UCSD-AML1 (cell line): Measurements from ENCODE around the gene DAAM1.

ENCODE experiments used
- DNase-seq: peaks from one replicate; lab custom pipeline; 2025; ENCODE audit not compliant: unreplicated experiment; lab: John Stamatoyannopoulos, UW

DAAM1 gene

DNA sequence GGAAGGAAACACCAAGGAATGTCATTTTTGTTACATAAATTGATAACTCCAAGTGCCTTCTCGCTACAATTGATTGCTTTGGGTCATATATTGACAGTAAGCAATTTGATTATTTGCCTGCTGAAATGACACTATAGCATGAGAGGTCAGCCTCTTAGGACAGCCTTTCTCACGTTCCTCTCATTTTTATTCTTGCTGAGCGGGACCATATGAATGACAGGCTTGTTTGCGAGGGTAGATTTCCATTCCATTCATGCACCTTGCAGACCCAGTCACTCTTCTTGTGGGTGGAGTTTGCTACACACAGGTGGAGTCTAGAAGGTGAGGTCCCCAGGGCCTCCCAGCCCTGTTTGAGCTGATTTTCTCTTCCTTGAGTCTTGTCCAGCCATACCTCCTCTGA, 27.3 kb downstream of the DAAM1 start:
- no peak for DNase-seq

DNA sequence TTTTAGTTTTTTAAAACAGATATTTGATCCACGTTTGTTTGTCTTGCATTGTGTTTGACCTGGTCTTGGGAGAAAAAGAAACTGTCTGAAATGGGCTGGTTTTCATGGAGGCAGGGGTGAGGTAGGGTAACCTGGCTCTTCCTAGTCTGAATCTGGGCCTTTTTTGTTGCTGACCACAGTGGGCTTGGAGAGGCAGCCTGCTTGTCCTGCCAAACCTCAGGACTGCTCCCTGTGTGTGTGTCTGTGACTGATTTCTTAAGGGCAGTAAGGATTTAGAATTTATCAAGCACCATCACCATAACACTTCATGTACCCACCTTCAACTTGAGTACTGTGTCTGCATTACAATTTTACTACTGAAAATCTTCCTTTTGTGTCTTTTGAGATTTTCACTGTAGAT, 28.5 kb downstream of the DAAM1 start:
- no peak for DNase-seq

DNA sequence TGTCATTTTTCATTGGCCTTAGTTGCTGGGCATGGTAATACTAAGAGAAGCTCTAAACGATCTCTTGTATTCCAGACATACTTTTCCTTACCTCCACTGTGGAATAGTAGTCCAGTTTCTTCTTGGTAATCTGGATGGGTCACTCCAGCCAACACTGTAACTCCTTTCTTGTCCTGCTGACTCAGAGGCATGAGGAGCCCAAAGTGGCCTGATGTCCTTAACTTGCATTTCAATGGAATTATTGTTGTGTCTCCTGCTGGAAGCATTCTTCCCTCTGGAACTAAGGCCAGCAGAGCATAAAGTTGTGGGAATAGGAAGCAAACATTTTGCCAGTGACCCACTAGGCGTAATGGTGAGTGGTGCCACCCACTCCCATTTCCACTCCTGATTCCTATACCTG, 33.1 kb downstream of the DAAM1 start:
- DNase-seq, result no peak

DNA sequence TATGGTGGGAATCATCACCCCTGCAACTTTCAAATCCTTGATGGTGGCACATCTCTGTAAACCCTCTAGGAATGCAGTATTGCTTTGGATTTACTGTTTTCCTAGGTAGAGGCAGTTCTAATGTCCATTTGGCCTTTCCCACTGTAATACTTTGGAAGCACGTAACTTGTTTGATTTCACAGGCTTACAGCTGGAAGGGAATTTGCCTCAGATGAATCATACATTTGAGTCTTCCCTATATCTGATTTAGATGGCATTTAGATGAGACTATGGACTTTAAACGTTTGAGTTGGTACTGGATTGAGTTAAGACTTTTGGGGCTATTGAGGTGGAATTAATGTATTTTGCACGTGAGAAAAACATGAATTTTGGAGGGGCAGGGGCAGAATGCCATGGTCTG, 35.9 kb downstream of the DAAM1 start:
- no peak for DNase-seq

DNA sequence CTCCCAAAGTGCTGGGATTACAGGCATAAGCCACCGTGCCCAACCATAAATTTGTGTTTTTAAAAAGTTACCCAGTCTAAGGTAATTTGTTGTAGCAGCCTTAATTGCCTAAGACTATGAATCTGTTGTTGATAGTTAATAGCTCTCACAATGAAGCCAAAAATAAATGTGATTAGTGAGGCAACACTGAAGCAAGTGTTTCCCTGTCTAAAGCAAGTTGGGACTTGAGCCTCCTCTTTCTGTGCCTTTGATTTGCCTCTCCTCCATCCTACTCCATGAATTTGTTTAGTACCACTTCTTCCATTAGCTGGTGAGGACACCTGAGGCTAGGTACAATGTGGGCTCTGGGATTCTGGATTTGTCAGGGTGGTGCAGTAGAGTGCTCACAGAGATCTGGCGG, 36.8 kb downstream of the DAAM1 start:
- no peak for DNase-seq

DNA sequence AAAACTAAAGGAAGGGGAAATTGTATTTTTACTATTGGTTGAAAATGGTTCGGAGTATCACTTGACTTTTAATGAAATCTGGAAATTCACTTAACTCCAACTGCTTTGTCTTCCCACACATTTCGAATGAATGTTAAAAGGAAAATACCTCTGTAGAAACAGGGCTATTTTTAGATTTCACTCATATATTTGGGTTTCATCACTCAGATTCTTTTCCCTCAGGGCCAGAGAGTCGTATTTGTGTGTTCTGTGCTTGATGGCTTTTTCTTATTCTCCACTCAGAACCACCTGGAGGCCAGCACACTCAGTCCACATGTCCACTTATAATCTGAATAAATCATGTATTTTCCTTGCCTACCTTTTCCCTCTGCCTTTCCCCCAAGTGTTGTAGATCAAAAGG, 40.0 kb downstream of the DAAM1 start:
- no peak for DNase-seq

DNA sequence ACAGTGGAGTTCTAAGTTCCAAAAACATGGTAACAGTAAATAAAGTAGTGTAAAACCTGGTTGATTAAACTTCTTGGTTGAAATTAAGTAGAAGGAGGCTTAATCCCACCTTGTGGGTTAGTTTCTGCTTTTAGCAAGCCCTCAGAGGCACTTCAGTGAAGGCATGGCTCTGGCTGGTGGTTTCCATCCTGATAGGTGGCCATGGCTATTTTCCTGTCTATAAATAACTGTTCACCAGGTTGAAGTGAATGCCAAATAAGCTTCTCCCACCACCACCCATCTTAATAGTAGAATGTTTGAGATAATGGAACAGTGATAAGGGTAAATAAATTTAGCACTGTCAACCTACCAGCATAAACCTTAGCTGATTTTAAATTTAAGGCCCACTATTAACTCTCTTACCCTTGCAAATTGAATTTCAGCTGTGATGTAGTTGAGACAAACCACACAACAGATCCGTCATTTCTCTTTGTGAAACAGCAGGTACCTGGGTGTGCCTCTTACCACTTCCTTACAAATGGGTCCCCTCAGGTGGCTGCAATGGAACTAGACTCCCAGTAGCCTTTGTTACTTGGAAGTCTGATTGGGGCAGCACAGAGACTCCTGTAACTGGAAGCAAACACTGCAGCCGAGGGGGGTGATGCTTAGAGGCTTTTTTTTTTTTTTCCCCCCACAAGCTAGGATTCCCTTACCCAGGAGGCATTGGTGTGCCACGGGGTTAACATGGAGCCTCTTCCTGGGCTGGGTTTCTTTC, 41.4 kb downstream of the DAAM1 start:
- no peak for DNase-seq

DNA sequence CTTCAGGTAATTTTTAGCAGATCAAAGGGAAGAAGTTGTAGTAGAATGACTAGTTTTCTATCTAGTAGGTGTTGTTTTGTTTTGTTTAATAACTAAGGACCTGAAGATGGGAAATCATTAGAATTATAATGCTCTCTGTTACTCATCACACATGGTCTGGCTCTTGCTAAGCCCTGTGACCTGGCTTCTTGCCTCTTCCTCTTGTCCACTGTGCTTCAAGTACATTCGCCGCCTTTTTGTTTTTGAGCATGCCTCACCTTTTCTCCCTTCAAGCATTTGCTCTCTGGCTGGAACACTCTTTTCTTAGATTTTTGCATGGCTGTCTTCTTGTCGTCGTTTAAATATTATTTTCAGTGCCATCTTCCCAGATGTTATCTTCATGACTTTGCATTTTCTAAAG, 47.7 kb downstream of the DAAM1 start:
- DNase-seq, result no peak

DNA sequence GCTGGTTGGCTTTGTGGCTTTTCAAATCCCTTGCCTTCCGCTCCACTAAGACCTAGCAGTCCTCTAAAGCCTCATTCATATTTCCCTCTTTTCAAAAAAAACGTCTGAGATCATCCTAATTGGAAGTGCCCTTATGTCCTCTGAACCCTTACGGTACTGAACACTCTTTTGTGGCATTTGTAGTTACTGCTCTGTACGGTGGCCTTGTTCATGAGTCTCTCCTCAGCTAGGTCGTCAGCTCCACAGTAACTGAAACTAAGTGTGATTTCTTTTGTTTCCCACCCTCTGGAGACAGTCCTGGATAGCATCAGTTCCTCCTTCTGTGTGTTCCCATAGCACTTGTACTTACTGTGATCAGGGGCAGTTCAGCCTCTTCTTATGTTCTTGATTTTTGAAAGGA, 49.7 kb downstream of the DAAM1 start:
- DNase-seq, result no peak

DNA sequence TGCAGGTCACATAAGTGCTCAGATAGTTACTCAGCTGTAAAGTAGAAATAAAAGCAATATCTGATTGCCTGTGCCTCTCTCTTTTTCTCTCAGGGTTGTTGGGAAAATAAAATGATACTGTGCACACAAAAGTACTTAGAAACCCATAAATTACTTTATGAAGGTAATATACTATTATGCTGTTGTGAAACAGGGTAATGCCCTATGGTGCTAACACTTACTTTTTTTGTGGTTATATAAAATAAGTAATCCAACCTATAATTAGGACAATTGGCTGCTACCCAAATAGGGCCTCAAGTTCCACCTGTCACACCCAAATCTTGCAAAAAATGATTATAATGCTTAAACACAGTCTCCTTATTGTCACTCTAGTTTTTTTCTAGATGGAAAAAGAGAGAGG, 50.6 kb downstream of the DAAM1 start:
- no peak for DNase-seq

DNA sequence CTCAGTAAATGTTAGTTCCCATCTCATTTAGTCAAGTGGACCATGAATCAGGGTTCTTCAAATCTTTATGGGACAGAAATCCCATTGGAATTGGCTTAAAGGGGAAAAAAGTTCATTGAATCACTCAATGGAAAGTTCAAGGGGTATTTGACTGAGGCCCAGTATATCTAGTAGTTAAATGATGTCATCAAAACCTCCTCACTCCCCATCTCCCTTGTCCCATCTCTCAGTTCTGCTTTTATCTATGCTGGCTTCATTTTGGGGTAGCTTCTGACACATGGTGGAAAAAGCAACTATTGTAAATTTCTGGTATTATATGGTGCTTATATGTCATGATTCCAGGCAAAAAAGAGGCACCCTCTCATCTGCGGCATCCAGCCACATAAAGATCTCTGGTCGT, 51.9 kb downstream of the DAAM1 start:
- no peak for DNase-seq

DNA sequence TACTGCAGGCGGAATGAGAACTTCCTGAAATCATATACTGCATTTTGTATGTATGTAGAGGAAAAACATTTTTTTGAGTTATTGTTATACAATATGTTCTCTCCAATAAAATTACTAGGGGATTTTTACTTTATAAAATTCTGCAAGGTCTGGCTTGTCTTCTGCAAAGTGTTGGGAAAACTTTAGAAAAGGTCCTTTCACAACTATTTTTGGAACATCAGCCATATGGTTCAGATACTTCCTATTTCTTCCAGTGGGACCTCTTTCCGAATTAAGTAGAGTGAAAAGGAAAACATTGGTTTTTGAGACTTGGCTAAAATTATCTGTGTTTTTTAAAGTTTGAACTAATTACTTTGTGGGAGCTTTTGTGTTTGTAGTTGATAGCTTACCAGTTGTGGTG, 52.7 kb downstream of the DAAM1 start:
- DNase-seq, result no peak

DNA sequence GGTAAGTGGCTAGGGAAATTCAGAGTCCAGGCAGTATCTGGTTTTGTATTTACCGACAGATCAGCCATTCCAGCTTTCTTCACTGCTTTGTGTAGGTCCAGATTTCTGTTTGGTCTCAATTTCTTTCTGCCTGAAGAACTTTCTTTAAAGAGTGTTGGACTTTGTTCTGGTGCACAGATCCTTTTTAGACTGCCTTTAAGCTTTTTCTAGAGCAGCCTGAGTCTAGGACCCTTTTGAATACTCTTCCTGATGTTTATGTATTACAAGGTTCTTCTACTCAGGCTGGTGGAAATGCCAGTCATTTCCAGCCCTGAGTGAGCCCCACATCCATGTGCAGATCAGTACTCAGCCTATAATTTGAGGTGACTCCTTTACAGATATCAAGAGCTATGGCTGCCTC, 54.7 kb downstream of the DAAM1 start:
- no peak for DNase-seq

DNA sequence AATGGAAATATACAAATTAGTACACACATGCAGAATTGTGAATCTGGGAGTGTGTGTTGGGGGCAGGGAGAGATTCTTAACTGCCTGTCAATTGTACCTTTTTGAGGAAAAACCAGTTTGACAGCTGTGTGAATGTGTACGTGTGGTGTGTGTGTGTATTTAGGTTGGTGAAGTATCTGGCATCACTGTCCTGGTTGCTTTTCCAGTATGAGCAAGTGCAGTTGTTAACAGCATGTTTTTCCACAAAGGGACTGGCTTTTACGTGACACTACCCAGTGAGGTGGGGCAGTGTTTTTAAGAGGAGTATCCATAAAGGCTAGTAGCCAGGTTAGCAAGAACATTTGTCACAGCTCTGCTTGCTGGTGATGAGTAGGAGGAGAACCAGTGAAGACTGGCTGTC, 56.1 kb downstream of the DAAM1 start:
- no peak for DNase-seq

DNA sequence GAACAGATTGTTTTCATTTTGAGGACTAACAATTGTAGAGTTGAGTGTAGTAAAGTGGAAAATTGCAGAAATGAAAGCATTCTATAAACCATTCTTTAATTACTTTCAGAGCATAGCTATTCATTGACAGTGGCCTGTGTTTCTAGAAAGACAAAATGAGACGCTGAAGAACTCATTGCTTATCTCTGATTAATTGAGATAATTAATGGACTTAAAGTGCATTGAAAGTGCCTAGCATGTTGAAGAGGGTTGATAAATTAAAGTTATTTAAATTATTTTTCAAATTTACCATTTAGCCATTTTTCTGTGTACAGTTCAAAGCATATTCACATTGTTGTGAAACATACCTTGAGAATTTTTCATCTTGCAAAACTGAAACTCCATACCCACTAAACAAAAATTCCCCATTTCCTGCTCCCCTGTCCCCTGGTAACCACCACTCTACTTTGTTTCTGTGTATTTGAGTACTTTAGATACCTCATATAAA, 57.4 kb downstream of the DAAM1 start:
- DNase-seq, result no peak

DNA sequence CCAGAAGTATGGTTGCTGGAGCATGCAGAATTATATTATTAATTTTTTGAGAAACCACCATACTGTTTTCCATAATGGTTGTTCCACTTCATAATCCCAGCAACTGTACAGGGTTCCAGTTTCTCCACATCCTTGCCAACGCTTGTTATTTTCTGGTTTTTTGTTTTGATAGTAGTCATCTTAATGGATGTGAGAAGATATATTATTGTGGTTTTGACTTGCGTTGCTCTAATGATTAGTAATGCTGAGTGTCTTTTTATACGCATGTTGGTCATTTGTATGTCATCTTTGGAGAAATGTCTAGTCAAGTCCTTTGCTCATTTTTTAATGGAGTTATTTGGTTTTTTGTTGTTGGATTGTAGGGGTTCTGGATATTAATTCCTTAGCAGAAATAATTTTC, 58.1 kb downstream of the DAAM1 start:
- DNase-seq, result no peak

DNA sequence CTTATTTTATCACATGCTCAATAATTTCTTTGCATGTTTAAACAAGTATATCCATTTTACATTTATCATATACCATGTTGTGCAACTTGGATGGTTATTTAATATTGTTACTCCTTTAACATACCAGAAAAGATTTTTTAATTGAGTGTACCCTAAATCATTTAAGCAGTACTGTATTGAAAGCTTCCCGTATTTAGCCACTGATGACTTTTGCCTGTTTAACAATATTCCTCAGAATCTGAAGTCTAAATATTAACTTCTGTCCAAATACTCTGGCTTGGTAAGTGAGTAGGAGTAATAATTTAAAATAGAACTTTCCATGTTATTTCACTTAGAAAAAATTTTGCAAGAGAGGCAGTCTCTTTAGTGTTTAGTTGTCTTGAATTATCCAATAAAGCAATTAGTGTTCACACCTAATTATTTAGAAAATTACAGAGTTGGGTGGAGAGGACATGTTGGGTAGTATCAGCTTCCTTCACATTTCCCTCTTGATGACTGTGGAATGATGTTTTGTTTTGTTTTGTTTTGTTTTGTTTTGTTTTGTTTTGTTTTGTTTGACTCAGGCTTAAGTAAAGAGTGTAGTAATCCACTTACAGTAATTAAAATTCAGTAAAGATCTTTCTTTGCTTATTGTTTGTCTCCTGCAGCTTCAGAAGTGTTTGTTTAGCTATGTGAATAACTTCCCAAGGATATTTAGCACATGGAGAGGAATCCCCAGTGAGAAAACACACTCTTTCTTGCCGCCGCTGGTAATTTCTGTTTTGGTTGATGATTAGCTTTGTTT, 59.5 kb downstream of the DAAM1 start:
- no peak for DNase-seq

DNA sequence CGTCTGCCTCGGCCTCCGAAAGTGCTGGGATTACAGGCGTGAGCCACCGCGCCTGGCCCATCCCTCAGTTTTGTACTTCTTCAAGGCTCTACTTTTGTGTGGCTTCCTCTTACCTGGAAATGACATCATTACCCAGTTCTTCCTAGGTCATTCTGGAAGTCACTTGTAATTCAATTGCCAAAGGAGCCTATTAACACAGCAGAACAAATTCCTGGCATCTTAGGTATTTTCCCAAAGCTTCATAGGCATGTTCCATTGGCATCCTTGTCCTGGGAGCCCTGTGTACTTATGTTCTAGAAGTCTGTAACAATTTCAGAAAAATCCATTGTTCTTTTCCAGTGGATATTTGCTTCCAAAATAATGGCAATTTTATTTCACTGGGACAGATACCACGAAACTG, 60.6 kb downstream of the DAAM1 start:
- DNase-seq, result no peak

DNA sequence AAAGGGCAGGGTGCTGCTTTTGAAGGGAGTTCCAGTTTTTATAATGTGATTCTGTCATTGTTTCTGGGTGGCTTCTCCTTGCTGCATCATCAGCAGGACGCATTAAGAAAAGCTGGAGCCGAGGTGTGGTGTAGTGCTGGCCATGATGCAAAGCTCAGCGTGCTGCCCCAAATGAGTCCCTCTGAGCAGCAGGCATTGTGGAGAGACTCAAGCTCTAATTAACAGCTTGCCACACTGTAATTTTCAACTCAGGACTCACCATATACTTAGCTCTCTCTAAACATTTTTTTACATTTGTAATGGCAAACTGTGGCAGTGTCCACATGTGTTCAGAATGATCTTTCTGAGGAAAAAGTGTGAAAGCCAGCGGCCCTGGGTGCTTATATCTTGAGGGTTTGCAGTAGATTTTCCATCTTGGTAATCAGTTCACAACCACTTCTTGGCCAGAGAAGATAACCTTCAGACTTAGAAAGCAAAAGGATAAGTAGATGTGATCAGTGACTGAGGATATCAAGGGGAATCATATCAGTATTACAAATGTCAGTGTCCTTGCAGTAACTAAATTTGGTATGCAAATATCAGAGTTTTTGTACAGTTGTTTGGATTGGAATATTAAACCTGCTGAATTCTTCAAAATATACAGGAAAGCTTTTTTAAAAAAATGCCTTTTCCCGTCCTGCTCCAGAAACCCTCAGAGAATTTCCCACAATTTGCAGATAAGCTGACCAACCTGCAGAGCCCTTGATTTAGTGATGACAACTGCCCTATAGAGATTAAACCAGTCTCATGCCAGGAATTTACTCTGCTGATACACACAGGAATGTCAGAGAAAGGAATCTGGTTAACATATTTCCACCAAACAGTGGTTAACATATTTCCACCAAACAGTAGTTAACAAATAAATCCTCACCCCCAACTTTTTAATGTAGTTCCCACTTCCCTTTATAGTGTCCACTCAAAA, 63.6 kb downstream of the DAAM1 start:
- no peak for DNase-seq

DNA sequence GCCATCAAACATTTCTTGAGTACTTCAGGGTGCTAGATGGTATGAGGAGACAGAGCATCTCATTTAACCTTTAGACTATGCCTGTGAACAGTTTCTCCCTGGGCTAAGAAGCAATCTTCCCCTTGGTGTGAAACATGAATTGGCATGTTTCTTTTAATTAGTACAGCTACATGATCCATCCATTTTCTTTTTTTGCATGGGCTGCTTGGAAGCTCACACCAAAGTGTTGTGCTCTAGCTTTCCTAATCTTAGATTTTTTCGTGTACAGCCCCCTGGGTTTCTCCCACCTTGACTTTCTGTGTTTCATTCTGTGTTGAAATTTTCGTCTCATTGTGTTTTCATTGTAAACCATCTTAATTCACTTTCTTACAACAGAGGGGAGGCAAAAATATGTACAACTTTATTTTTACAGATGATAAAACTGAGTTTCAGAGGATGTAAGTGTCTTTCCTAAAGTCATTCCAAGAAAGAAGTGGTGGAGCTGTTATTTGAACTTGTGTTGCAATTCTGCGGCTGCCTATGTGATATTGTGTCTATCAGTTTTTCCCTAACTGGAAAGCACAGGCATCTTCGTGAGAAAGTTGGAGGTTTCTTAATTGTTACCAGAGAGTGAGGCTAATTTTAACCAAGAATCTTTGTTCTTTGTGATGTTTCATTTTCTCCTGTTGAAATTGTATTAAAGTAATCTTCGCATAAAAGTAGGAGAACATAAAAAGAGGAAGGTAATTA, 64.5 kb downstream of the DAAM1 start:
- DNase-seq, result no peak

DNA sequence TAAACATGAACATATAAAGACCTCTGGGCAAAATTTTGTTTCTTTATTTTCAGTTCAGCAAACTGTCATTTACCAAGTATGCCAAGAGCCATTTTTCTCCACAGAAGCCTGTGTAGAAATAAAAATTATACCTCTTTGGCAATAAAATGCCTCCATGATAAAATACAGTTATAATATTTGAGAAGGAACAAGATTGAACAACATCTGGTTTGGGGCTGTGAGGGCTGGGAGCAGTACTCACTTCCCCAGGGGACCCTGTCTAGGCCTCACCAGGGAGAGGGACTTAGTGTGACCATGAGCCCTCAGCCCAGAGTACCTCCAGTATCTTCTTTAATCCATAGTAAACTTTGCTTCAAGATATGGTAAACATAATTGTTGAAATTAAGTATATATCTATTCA, 65.1 kb downstream of the DAAM1 start:
- DNase-seq, result no peak
